GM21360 (cell line): ENCODE measurements around the gene HOXA7.

Source experiments
- ATAC-seq: cut with Tn5 transposase; IDR thresholded peaks from one replicate; pipeline ENCODE4 v1.9.1; 2021; ENCODE audit warnings: mild to moderate bottlenecking, moderate library complexity; ENCODE audit not compliant: unreplicated experiment

HOXA7 gene

GRCh38 chr7:27156508-27156898, at the start of gene HOXA7:
TSS of gene HOXA7 (minus strand) at chr7:27156675. CDS start at chr7:27156545, 130 bp downstream.
- no peak for ATAC-seq

GRCh38 chr7:27205325-27206280, 49.1 kb upstream of the HOXA7 start:
- no peak for ATAC-seq

- ATAC-seq, result no peak
Observed at GRCh38 chr7:27204851-27205322, 48.4 kb upstream of the HOXA7 start.

GRCh38 chr7:27203964-27204594, 47.6 kb upstream of the HOXA7 start:
- no peak for ATAC-seq

GRCh38 chr7:27203365-27203953, 47.0 kb upstream of the HOXA7 start:
- ATAC-seq, result no peak

GRCh38 chr7:27202862-27203134, 46.3 kb upstream of the HOXA7 start:
- ATAC-seq, result no peak

- ATAC-seq, result no peak
Observed at GRCh38 chr7:27202018-27202861, 45.8 kb upstream of the HOXA7 start.

- ATAC-seq, result no peak
Observed at GRCh38 chr7:27201580-27202017, 45.1 kb upstream of the HOXA7 start.

GRCh38 chr7:27200761-27201579, 44.5 kb upstream of the HOXA7 start:
- no peak for ATAC-seq

GRCh38 chr7:27199849-27200760, 43.6 kb upstream of the HOXA7 start, which contains the start of gene HOXA13:
TSS of gene HOXA13 (minus strand) at chr7:27200091. CDS start at chr7:27200077, 14 bp downstream.
- ATAC-seq, result peak; percentile 65

GRCh38 chr7:27198871-27199801, 42.7 kb upstream of the HOXA7 start:
- peak; percentile 20 for ATAC-seq

GRCh38 chr7:27198138-27198841, 41.8 kb upstream of the HOXA7 start:
- no peak for ATAC-seq

GRCh38 chr7:27197137-27198042, 40.9 kb upstream of the HOXA7 start:
- no peak for ATAC-seq

- ATAC-seq, result no peak
Observed at GRCh38 chr7:27196287-27196767, 39.9 kb upstream of the HOXA7 start.

GRCh38 chr7:27194686-27195379, 38.4 kb upstream of the HOXA7 start:
- ATAC-seq, result no peak
